HepG2 (cell line): ENCODE data around the gene KSR1. TPM values are rescaled to one million over a fixed set of nuclear protein-coding genes. Genes with fewer than 3 reads are reported as not detected.

Experiments used
- CREM ChIP-seq, 2 experiments: sonication (generic) in 1 of 2; formaldehyde crosslinking in 1 of 2; IDR thresholded peaks; 2 replicates each; pipeline versions ENCODE4 v1.4.0 to v1.6.1; 2016 to 2020; ENCODE audit warnings: antibody characterized with exemption in 1 of 2, mild to moderate bottlenecking in 1 of 2, missing genetic modification reagents in 1 of 2
- GTF3A ChIP-seq: sonication (generic); formaldehyde crosslinking; conservative IDR thresholded peaks from 2 replicates; pipeline ENCODE4 v1.4.0; 2020; ENCODE audit warnings: mild to moderate bottlenecking, missing genetic modification reagents
- IKZF5 ChIP-seq: IDR thresholded peaks from 2 replicates; pipeline ENCODE4 v1.6.1; 2018; ENCODE audit warnings: missing genetic modification reagents, mild to moderate bottlenecking, missing compliant biosample characterization
- KLF9 ChIP-seq: IDR thresholded peaks from 2 replicates; pipeline ENCODE4 v1.6.1; 2016; ENCODE audit warnings: low read depth
- MAF1 ChIP-seq: sonication (generic); formaldehyde crosslinking; IDR thresholded peaks from 2 replicates; pipeline ENCODE4 v1.5.0; 2020; ENCODE audit warnings: missing genetic modification reagents, borderline replicate concordance
- MAFG ChIP-seq: sonication (generic); formaldehyde crosslinking; IDR thresholded peaks from 2 replicates; pipeline ENCODE4 v1.5.1; 2020; ENCODE audit warnings: mild to moderate bottlenecking, missing genetic modification reagents
- NFE2 ChIP-seq: sonication (generic); formaldehyde crosslinking; IDR thresholded peaks from 2 replicates; pipeline ENCODE4 v1.4.0; 2020; ENCODE audit warnings: missing genetic modification reagents
- PRDM10 ChIP-seq: sonication (generic); formaldehyde crosslinking; IDR thresholded peaks from 2 replicates; pipeline ENCODE4 v1.4.0; 2020; ENCODE audit warnings: low read depth, missing genetic modification reagents
- SIX4 ChIP-seq: sonication (generic); formaldehyde crosslinking; IDR thresholded peaks from 2 replicates; pipeline ENCODE4 v1.4.0; 2020; ENCODE audit warnings: missing genetic modification reagents
- SMAD1 ChIP-seq: sonication (generic); formaldehyde crosslinking; IDR thresholded peaks from 2 replicates; pipeline ENCODE4 v1.4.0; 2020; ENCODE audit warnings: missing genetic modification reagents, low read depth, mild to moderate bottlenecking, borderline replicate concordance
- STAT5B ChIP-seq: sonication (generic); formaldehyde crosslinking; IDR thresholded peaks from 2 replicates; pipeline ENCODE4 v1.4.0; 2020; ENCODE audit warnings: missing genetic modification reagents
- TBX2 ChIP-seq: sonication (generic); formaldehyde crosslinking; IDR thresholded peaks from 2 replicates; pipeline ENCODE4 v1.5.0; 2020; ENCODE audit warnings: missing genetic modification reagents, mild to moderate bottlenecking, borderline replicate concordance
- TRIM24 ChIP-seq: sonication (generic); formaldehyde crosslinking; IDR thresholded peaks from 2 replicates; pipeline ENCODE4 v1.8.0; 2022; ENCODE audit warnings: mild to moderate bottlenecking, missing genetic modification reagents
- ZMYM2 ChIP-seq: sonication (generic); formaldehyde crosslinking; IDR thresholded peaks from 2 replicates; pipeline ENCODE4 v1.8.0; 2022; ENCODE audit warnings: mild to moderate bottlenecking, missing genetic modification reagents
- ZNF143 ChIP-seq: sonication (generic); formaldehyde crosslinking; IDR thresholded peaks from 2 replicates; pipeline ENCODE4 v1.4.0; 2020; ENCODE audit warnings: missing genetic modification reagents
- ZNF264 ChIP-seq: sonication (generic); formaldehyde crosslinking; IDR thresholded peaks from 2 replicates; pipeline ENCODE4 v1.4.0; 2020; ENCODE audit warnings: missing genetic modification reagents
- ZNF468 ChIP-seq: sonication (generic); formaldehyde crosslinking; IDR thresholded peaks from 2 replicates; pipeline ENCODE4 v1.8.0; 2022; ENCODE audit warnings: mild to moderate bottlenecking, moderate library complexity, missing genetic modification reagents
- ZNF549 ChIP-seq: sonication (generic); formaldehyde crosslinking; IDR thresholded peaks from 2 replicates; pipeline ENCODE4 v1.5.0; 2020; ENCODE audit warnings: missing genetic modification reagents
- ZSCAN20 ChIP-seq: sonication (generic); formaldehyde crosslinking; IDR thresholded peaks from 2 replicates; pipeline ENCODE4 v1.4.0; 2020; ENCODE audit warnings: missing genetic modification reagents, mild to moderate bottlenecking, borderline replicate concordance
- polyA plus RNA-seq, 8 experiments: library from polyadenylated mRNA; depleted of rRNA in 3 of 8; stranded (reverse) in 7 of 8; unstranded in 1 of 8; fragments of >200 nt; fragmentation: Illumina TruSeq in 4 of 8; extraction: Trizol in 4 of 8; gene quantifications; 2 replicates each; pipeline versions ENCODE4 v1.2.1 to v1.2.3, GENCODE V29; 2011 to 2016; ENCODE audit warnings: low read depth in 4 of 8, missing spikeins in 1 of 8, mixed read lengths in 1 of 8; ENCODE audit not compliant: insufficient read depth in 1 of 8
- total RNA-seq, 5 experiments: library from RNA; depleted of rRNA; stranded (reverse); fragments of >200 nt; fragmentation: Illumina TruSeq; extraction: Trizol; gene quantifications; 2 replicates each; pipeline ENCODE4 v1.2.3, GENCODE V29; 2016; ENCODE audit warnings: low read depth in 1 of 5
- TF ChIP-seq, protein P1 (sequence below): sonication (generic); formaldehyde crosslinking; IDR thresholded peaks from 2 replicates; pipeline ENCODE4 v1.5.1; 2020; ENCODE audit warnings: mild to moderate bottlenecking, missing genetic modification reagents
- TF ChIP-seq, protein P2 (sequence below): sonication (generic); formaldehyde crosslinking; IDR thresholded peaks from 2 replicates; pipeline ENCODE4 v1.4.0; 2020; ENCODE audit warnings: mild to moderate bottlenecking, missing genetic modification reagents, borderline replicate concordance

The KSR1 gene
- total and polyA plus RNA-seq, 2 of the 13 experiments (the other 11 are each of a cell fraction or from before 2014, with no cell fraction given): 10.1 to 16.6 TPM

DNA sequence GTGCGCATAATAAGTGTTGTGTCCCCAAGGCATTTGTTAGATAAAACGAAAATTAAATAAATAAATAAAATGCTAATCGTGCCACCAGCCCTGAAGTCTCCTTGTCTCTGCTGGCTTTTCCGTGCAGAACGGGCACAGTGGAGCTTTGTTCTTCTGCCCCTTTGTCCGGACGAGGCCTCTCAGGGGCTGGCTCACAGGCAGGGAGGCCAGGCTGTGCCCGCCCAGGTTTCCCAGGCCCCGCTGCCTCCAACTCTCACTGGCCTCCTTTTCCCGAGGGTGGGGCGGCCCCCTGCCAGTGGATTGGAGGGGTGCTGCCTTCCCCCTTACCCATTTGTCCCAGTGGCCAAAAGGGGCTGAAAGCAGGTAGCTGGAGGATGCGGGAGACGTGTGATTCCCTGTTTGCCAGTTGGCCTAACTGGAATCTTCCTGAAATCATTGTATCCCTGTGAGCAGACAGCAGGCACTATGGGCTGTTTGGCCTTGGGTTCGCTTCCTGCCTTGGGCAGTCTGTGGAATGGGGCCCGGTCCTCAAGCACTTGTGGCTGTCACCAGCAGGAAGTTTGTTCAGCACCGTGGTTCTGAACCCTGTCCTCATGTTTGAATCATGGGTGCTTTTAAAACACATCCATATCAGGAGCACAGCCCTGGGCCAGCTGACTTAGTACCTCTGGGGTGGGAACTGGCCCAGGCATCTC lies 64.4 kb downstream of the KSR1 start (continued):
- TF ChIP-seq, protein P1, sequence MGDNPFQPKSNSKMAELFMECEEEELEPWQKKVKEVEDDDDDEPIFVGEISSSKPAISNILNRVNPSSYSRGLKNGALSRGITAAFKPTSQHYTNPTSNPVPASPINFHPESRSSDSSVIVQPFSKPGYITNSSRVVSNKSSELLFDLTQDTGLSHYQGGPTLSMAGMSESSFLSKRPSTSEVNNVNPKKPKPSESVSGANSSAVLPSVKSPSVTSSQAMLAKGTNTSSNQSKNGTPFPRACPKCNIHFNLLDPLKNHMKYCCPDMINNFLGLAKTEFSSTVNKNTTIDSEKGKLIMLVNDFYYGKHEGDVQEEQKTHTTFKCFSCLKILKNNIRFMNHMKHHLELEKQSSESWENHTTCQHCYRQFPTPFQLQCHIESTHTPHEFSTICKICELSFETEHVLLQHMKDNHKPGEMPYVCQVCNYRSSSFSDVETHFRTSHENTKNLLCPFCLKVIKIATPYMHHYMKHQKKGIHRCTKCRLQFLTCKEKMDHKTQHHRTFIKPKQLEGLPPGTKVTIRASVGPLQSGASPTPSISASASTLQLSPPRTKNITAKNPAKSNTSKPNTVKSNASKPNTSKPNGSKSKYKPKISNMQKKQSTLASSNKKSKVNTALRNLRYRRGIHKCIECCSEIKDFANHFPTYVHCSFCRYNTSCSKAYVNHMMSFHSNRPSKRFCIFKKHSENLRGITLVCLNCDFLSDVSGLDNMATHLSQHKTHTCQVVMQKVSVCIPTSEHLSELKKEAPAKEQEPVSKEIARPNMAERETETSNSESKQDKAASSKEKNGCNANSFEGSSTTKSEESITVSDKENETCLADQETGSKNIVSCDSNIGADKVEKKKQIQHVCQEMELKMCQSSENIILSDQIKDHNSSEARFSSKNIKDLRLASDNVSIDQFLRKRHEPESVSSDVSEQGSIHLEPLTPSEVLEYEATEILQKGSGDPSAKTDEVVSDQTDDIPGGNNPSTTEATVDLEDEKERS (CRISPR knock-in tag): no peak; the same call in 1 of the 2 replicates
- TF ChIP-seq SIX4 (CRISPR knock-in tag) (no peak), STAT5B (CRISPR knock-in tag) (no peak), PRDM10 (CRISPR knock-in tag) (no peak), NFE2 (CRISPR knock-in tag) (no peak), TRIM24 (CRISPR knock-in tag) (no peak), SMAD1 (CRISPR knock-in tag) (no peak), ZNF264 (CRISPR knock-in tag) (no peak), CREM (IDR thresholded peaks at IDR 0.05) (peak; percentile 20; the same call in 1 of the 2 replicates), CREM (CRISPR knock-in tag; IDR thresholded peaks at IDR 0.05) (no peak), IKZF5 (CRISPR knock-in tag) (0 out of 2 replicates have a peak, but pooled peaks have one; percentile 33), ZMYM2 (CRISPR knock-in tag) (peak; percentile 86), ZNF468 (no peak), MAF1 (CRISPR knock-in tag) (no peak), ZSCAN20 (CRISPR knock-in tag) (no peak), KLF9 (CRISPR knock-in tag) (no peak), GTF3A (CRISPR knock-in tag) (no peak), ZNF549 (no peak), MAFG (CRISPR knock-in tag) (no peak), TBX2 (peak; percentile 68), ZNF143 (peak; percentile 46; the same call in 1 of the 2 replicates)
- TF ChIP-seq, protein P2, sequence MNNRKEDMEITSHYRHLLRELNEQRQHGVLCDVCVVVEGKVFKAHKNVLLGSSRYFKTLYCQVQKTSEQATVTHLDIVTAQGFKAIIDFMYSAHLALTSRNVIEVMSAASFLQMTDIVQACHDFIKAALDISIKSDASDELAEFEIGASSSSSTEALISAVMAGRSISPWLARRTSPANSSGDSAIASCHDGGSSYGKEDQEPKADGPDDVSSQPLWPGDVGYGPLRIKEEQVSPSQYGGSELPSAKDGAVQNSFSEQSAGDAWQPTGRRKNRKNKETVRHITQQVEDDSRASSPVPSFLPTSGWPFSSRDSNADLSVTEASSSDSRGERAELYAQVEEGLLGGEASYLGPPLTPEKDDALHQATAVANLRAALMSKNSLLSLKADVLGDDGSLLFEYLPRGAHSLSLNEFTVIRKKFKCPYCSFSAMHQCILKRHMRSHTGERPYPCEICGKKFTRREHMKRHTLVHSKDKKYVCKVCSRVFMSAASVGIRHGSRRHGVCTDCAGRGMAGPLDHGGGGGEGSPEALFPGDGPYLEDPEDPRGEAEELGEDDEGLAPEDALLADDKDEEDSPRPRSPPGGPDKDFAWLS: no peak
